Suppressor macrophage (primary cell): ENCODE measurements around the gene AOAH.

ENCODE experiments used
- DNase-seq, 4 experiments: peaks; one replicate each; pipeline ENCODE4 v3.0.0-alpha.2; 2020 to 2022

The AOAH gene

DNA sequence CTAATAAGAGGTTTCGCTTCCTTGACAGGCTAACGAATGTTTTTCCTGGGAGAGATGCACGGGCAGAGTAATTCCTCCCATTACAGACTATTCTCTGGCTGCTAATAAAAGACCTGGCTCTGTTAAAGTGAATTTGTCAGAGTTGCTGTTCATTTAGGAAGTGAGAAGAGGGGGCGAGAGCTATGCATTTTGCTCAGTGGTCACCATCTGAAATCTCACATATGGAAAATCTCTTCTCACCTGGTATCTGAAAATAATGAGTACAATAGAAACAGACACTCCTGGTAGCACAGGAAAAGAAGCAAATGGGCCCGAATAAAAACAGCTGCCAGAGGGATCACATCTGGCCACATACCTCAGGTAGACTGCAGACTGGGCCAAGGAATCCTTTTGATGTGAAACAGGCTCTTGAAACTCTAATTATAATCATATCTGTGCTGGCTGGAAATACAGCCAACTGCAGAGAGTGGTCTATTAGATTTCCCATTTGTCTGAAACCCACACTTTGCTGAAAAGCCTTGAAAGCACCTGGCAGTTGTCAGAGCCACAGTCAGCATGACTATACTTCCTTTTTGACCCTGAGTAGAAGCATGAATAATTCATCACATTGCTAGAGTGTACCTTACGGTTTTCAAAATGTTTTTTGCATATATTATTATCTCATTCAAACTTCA lies 33.6 kb downstream of the AOAH start:
- DNase-seq = no peak

DNA sequence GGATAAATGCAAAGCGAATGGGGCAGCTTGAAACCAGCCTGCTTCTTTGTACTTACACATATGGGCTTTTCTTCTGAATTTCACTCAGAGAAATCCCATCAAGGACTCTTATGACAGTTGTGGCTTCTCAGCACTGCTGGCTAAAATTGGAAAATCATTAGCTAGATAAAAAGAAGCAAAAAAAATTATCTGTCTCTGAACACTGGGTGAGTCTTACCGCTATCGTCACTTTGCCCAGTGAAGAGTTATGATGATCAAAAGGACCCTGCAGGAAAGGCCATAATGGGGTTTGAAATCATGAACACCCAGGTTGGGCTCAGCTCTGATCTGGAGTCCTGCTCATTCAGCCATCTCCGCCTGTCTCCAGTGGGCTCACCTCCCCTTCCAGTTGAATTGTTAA lies 34.3 kb downstream of the AOAH start:
- DNase-seq = no peak

DNA sequence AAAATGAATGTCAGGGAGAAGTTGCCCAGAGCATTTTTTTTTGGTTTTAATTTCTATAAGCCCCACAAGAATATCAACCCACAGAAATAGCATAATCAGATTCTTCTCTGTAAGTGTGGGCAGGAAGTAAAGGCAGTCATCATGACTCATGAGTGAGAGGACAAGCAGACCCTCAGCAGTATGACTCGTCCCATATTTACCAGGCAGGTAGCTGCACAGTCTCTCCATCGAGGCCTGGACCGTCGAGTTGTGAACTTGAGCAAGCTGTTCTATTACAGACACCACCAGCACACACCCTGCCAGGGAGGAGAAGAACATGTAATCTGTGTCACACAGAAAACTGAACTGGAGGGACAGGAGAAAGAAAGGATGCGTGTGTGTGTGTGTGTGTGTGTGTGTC lies 37.8 kb downstream of the AOAH start:
- DNase-seq = peak in 3 of 4 experiments; percentile 2 to 32 (median 24)

DNA sequence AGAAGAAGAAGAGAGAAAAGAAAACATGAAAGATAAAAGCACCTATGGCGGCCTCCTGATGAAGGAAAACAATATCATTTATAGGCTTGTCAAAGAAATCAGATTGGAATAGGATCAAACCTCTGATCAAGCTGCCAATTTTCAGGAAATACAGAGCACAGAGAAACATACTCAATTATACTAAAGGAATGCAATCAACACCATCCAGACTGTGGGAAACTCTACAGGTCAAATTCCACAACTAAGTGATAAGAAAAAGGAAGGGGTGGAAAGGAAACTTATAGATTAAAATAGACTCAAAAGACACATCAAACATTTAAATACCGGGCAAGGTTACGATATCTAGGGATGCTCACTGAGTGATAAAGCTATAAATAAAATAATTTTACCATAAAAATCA lies 39.3 kb downstream of the AOAH start:
- no peak for DNase-seq

DNA sequence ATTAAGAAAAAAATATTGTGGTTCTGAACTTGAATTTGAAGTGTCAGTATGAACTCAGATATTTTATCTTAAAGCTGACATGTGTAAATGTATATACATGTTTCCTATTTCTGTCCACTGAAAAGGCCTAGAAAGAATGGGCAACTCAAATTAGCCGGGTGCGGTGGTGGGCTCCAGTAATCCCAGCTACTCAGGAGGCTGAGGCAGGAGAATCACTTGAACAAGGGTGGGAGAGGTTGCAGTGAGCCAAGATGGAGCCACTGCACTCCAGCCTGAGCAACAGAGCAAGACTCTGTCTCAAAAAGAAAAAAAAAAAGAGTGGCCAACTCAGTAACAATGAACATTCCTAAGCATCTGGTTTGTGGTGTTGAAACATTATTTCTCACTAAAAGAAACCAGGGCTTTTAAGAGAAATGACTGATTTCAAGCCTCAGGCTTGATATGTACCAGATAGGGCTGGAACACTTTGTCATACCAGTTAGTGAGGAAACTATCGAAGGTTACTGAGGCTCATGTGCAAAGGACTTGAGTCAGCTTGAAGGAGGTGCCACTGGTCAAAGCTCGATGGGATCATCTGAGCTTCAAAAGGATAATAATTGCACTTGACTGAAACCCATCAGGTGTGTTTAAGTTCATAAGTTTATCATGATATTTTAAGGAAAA lies 40.5 kb downstream of the AOAH start:
- no peak for DNase-seq

DNA sequence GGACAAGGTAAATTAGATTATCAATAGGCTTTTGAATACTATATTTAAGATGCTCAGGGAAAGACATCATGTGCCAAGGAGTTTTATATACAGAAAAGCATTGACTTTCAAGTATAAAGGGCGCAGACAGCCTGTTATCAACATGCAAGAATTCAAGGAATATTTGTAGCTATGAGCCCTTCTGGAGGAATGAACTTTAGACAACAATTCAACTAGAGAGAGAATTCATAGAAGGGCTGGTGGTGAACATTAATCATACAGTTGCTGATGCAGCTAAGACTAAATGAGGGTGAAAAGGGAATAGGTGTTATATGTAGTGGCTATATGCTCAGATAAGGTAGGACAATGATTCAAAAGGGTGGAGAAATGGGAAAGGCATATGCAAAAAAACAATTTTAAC lies 41.2 kb downstream of the AOAH start:
- no peak for DNase-seq

DNA sequence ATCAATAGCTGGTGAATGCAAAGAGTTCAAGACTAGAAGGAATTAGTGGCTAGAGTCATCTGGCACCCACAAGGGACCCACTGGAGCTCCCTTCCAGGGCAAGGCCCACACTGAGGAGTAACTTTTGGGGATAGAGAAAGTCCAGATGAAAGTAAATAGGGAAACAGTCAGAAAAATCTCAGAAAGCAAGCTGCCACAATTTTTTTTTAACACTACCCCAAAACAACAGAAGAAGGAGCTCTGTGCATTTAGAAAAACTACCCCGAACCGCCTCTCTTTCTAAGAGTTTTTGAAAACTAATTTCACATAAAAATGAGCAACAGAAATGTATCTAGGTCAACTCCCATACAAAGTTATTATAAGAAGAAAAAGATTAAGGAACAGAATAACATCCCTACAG lies 42.2 kb downstream of the AOAH start:
- no peak for DNase-seq

DNA sequence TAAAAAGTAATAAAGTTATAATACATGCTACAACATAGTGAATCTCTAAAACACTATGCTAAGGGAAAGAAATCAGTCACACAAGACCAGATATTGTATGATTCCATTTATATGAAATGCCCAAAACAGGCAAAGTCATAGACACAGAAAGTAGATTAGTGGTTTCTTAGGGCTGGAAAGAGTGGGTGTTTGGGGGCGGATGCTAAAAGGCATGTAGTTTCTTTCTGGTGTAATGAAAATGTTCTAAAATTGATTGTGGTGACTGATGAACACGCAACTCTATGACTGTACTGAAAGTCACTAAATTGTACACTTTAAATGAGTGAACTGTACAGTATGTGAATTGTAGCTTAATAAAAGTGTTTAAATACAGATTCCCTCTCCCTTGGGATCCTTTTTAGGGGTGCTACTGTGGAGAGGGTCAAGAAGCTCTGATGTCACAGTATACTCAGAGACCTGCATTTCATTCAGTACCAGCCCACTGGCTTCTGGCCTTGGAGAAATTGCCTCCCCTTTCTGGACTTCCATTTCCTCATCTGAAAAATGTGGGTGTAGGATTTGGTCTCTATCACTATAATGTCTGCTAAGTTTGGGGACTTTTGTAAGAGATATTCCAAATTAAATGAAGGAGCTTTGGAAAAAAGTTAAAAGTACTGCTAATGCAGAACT lies 46.4 kb downstream of the AOAH start:
- DNase-seq = peak; percentile 8 to 47 (median 18)

DNA sequence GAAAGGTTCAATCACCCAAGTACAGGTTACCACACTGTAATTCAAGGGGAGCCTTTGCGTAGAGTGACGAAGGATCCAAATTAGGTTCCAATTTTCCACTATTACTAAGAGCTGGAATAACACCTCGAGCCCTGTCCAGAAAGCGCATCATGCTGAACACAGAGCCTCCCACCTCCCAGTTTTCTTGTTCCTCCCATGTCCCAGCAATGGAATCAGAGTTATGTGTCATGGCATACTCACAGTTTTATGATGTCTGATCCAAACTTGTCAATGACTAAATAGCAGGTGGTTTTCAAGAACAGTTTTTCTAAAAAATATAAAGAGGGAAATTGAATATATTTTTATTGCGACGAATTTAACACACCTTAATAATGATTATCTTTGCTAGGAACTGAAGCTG lies 50.6 kb downstream of the AOAH start:
- no peak for DNase-seq

DNA sequence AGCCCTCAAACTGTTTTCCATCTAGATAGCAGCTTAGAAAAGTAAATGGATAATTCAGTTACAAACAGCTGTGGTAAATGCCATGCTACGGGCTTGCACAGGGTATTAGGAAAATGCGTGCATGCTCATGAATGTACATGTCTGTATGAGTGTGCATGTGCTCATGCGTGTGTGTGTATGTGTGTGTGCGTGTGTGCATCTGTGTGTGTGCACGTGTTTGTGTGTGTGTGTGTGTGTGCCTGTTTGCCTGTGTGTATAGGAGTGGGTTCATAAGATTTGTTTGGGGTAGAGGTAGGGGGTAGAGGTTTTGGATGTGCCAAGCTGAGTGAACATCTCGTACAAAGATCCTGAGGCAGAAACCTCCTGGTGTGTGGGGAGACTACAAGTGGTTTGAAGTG lies 52.9 kb downstream of the AOAH start:
- DNase-seq = no peak

DNA sequence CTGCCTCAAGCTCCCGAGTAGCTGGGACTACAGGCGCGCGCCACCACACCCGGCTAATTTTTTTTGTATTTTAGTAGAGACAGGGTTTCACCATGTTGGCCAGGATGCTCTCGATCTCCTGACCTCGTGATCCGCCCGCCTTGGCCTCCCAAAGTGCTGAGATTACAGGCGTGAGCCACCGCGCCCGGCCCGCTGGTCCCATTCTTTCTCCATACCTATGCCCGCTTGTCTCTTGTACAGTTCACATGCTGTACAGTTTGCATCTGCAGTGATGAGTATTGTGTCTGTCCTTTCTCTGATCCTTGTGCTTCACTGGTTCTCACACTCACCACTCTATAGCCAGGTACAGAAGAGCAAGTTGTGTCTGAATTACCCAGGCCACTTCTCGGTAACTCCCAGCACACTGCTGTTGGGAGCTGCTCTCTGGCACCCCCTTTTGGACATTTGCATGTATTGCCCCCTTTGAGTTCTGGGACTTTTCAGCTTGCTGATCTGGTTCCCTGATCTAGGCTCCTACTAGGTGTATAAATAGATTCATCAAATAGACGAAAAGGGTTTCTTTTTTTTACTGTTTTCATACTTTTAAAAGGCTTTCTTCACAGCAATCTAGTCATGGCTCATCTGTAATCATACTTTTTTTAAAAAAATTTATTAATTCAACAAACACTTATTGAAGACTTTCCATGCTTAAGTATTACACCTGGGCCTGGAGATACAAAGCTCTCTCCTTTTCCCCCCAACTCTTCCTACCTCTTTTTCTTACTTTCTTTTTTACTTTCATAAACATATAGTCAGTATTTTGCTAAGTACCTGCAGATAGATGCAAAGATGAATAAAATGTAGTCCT lies 53.5 kb downstream of the AOAH start:
- DNase-seq = peak; percentile 72 to 82 (median 78)

DNA sequence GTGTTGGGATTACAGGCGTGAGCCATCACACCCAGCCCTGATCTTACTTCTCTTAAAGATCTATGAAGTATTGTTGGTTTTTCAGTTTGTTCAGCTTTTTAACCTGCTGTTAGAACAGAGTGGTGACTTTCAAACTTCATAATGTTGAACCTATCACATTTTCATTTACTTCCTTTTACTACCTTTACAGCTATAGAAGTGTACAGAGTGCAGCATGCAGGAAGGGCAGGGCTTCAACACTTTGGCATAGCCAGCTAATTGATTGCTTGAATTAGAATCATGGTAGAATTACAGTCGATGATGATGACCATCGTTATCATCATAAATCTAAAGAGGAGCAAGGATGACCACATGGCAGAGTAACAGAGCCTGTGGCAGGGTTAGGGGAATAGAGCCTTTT lies 55.5 kb downstream of the AOAH start:
- DNase-seq = no peak

DNA sequence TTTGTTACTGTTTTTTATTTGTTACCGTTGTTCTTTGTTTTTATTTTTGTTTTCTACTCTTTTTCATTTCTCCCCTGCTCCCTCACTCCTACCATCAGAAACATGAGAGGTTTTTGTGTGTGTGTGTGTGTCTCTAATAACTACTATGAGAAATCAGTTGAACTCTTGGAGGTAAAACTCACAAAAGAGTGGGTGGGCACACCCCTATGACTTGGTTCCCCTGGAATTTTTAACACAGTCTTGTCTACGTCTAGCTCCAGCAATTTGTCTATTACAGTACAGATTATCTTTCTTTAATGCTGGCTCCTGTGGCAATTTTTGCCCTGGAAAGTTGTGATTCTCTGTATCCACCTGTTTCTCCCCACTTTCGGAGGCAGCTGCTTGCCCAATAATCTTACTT lies 56.2 kb downstream of the AOAH start:
- DNase-seq = no peak

DNA sequence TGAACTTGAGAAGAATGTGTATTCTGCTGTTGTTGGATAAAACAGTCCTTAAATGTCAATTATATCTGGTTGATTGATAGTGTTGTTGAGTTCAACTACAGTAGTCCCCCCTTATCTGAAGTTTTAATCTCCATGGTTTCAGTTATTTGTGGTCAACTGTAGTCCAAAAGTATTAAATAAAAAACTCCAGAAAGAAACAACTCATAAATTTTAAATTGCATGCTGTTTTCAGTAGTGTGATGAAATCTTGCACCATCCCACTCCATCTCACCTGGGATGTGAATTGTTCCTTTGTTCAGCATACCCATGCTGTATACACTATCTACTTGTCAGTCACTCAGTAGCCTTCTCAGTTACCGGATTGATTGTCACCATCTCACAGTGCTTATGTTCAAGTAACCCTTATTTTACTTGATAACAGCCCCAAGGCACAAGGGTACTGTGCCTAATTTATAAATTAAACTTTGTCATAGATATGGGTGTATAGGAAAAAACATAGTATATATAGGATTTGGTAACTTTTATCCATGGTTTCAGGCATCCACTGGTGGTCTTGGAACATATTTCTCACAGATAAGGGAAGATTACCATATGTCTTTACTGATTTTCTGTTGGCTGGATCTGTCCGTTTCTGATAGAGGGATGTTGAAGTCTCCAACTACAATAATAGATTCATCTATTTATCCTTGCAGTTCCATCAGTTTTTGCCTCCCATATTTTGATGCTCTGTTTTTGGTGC lies 57.1 kb downstream of the AOAH start:
- DNase-seq = no peak

DNA sequence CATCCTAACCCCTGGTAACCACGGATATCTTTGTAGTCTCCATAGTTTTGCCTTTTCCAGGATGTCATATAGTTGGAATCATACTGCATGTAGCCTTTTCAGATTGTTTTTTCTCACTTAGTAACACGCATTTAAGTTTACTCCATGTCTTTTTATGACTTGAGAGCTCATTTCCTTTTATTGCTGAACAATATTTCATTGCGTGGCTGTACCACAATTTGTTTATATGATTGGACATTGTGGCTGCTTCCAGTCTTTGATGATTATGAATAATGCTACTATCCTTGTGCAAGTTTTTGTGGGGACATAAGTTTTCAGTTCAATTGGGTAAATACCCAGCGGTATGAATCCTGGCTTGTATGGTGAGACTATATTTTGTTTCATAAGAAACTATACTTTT lies 60.8 kb downstream of the AOAH start:
- no peak for DNase-seq

DNA sequence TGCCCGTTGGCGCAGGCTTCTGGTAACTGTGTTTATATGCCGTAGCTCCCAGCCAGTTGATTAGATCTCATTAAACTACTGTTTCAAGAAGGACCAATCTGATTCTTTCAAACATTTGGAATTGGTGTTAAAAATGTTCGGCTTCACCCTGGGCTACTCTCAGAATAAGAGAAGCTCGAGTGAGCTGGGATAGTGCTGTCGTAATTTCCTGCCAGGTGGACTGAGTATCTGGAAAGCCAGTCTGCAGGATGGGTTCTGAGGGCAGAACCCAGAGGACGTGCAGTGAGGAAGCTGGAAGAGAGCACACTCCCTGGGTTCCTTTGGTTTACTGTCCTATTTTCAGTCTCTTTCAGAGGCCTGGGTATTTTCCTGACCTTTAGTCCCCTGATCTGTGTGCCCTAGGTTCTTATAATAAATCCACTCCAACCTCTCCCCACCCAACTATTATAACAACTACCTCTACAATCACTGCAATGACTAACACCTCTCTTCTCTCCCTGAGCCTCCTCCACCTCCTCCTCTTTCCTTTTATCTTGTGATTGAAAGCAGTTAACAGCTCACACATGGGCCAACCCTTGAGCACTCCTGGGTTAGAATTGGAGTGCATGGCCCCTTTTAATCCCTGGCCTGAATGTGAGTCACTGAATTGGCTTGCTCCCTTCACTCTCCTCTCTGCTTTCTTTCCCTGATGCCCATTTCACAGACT lies 63.0 kb downstream of the AOAH start:
- no peak for DNase-seq

DNA sequence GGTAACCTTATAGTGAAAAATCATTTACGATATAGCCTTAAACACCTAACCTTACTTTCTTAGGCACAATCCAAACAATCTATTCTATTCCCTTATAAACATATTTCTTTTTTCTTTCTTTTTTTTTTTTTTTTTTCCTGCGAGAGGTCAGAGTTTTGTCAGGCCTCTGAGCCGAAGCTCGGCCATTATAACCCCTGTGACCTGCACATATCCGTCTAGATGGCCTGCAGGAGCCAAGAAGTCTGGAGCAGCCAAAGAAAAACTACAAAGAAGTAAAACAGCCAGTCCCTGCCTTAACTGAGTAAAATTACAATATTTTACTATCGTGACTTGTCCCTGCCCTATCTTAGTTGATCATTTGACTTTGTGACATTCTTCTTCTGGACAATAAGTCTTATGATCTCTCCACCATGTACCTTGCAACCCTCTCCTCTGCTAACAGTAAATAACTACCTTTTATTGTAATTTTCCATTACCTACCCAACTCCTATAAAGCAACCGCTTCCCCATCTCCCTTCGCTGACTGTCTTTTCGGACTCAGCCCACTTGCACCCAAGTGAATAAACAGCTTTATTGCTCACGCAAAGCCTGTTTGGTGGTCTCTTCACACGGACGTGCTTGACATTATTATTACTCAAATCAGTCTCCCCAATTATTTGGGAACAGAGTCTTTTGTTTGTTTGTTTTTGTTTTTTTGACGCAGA lies 64.5 kb downstream of the AOAH start:
- no peak for DNase-seq

DNA sequence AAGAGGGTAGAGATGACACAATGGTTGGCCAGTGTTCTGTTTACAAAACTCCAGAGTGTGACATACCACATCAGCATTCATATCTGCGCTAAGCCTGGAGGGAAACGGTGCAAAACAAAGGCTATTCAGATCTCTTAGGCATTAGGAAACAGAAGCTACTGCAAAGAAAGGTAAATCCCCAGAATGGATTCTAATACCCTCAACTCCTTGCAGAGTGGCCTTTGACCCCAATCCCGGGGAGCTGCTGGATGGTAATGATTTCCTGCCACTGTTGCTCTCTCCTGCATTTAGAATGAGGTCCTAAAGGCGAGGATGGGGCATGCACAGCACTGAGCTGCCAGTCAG lies 65.2 kb downstream of the AOAH start:
- peak; percentile 23 to 48 (median 36) for DNase-seq

DNA sequence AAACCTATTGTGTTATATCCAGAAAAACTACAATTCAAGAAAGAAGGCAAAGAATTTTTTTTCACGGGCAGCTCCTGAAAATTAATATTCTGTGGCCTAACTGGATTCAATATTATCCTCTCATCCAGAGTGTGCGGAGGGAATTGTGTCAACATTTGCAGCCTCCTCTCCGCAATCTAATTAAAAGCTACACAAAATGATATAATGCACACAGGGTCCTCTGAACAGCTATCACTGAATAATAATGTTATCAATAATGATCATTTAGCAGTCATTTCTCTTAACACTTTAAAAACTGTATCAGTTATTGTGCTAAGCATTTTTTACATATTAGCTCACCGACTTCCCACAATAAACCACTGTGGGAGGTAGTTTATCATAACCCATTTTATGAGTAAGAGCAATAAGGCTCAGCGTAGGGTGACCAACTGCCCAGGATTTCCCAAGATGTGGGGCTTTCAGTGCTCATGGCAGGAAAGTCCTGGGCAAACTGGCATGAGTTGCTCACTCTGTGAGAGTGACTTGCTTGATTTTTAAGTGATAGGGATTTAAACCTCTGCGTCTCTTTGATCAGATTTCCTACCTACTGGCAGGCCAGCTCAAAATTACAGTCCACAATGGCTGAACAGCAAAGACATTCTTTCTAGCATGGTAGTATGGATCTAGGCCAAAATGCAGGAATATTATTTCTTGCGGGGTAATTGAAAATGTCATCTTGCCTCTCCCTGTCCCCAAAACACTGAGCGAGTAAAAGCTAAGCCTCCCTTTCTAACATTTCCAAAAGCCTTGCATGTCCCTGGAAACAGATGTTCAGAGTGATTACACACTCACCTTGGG lies 65.7 kb downstream of the AOAH start:
- DNase-seq = peak; percentile 59 to 86 (median 78)

DNA sequence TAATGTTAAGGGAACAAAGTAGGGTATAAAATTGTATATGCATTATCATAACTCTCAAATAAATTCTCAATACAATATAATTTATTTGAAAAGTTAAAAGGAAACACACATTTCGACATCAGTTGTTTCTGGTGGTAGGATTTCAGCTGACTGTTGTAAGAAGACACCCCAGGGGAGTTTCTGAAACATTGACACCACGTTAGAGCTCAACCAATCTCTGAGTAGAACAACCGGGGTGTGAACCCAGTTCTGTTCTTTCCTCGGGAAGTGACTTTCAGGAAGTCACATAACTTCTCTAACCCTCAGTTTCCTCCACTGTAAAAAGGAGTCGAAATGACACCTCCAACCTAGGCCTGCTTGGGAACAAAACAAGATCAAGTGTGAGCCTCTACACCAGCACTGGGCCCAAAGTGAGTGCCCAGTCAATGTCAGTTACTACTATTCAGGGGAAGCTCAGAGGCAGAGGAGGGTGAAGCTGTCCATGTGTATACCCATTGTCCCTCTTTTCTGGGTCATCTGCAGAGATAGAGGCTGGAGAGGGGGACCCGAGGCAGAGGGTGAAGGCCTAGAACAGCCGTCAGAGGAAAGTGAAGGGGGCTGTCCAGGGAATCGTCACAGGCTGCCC lies 67.1 kb downstream of the AOAH start:
- DNase-seq = peak in 3 of 4 experiments; percentile 19 to 43 (median 37)
